Colonic mucosa (tissue), 4 donors: ENCODE results near the gene TBC1D22A. TPM values are rescaled to one million over a fixed set of nuclear protein-coding genes. Genes with fewer than 3 reads are reported as not detected.
"Not testable (repeated sequence)": the region's sequence is repeated elsewhere in the genome, so short reads cannot be mapped to it uniquely, and the experiment has no call there.

Experiments used
- DNase-seq: peaks from one replicate; pipeline ENCODE4 v3.0.0-alpha.2; 2020
- H3K27ac ChIP-seq: fragments of 200-600 bp; one replicate; pipeline ENCODE4 v1.8.0; 2021
- H3K27me3 ChIP-seq: fragments of 200-600 bp; one replicate; pipeline ENCODE4 v1.8.0; 2021
- H3K36me3 ChIP-seq: fragments of 200-600 bp; one replicate; pipeline ENCODE4 v1.8.0; 2021
- H3K4me1 ChIP-seq: fragments of 200-600 bp; one replicate; pipeline ENCODE4 v1.8.0; 2021; ENCODE audit warnings: mild to moderate bottlenecking
- H3K4me3 ChIP-seq: fragments of 200-600 bp; one replicate; pipeline ENCODE4 v1.8.0; 2021
- H3K9ac ChIP-seq, 2 donors: one replicate each; pipeline ENCODE4 v1.7.0; 2013; ENCODE audit warnings: control low read depth in 2 of 2, low read depth in 2 of 2, low read length in 2 of 2
- H3K9me3 ChIP-seq: fragments of 200-600 bp; one replicate; pipeline ENCODE4 v1.8.0; 2021
- CTCF ChIP-seq: fragments of 200-600 bp; IDR thresholded peaks from one replicate; pipeline ENCODE4 v1.8.0; 2022; ENCODE audit warnings: antibody characterized with exemption, mild to moderate bottlenecking
- intact Hi-C: fragments of 100-400 bp; cut with DNase I; formaldehyde crosslinking; loops from one replicate; pipeline ENCODE4 v1.14.1; 2022
- total RNA-seq, 2 donors: library from RNA; stranded (reverse); fragmentation: NEBNext Ultra II Directional in 1 of 2; extraction: Animal tissue kit (Norgen Biotek cat#: 25700) in 1 of 2; gene quantifications; one replicate each; pipeline ENCODE4 v1.2.1, GENCODE V29; 2021
- donor health status: healthy.
- donor health status: DM: no; HTN: no; CAD: no.
- donor health status: DM: no; HTN: no; CAD: no.

TBC1D22A gene
- total RNA-seq, 2 donors from 2014 or later: 34.2 to 36.4 TPM

GRCh38 chr22:47048123-47049077, 285.9 kb downstream of the TBC1D22A start:
- Histone ChIP-seq H3K27me3 (no peaks in the 10 kb centered on the region), H3K4me1 (peaks cover 18% of the 10 kb centered on the region), H3K27ac (no peak overlapping the region), H3K4me3 (no peak overlapping the region), H3K36me3 (no peaks in the 10 kb centered on the region), H3K9ac (no peak overlapping the region), H3K9me3 (no peaks in the 10 kb centered on the region)
- DNase-seq: no peak
- intact Hi-C loops: no loop called here
- TF ChIP-seq CTCF: no peak

- Histone ChIP-seq H3K4me1 (peaks cover 10% of the 10 kb centered on the region), H3K9me3 (no peaks in the 10 kb centered on the region), H3K36me3 (no peaks in the 10 kb centered on the region), H3K27ac (no peak overlapping the region), H3K9ac (no peak overlapping the region), H3K27me3 (no peaks in the 10 kb centered on the region), H3K4me3 (no peak overlapping the region)
- DNase-seq: no peak
- intact Hi-C loops: no loop called here
- TF ChIP-seq CTCF: no peak
Measured at GRCh38 chr22:47049078-47049624, 286.7 kb downstream of the TBC1D22A start.

GRCh38 chr22:47049736-47050400, 287.4 kb downstream of the TBC1D22A start:
- H3K36me3 ChIP-seq, H3K9ac ChIP-seq, H3K27me3 ChIP-seq, intact Hi-C loops, DNase-seq, H3K27ac ChIP-seq, H3K9me3 ChIP-seq, H3K4me1 ChIP-seq, H3K4me3 ChIP-seq: not testable (repeated sequence)

- DNase-seq: no peak
- H3K27ac ChIP-seq: no peak overlapping the region
- H3K9ac ChIP-seq: no peak overlapping the region
- no peak overlapping the region for H3K4me3 ChIP-seq
- intact Hi-C loops: no loop called here
- no peak for TF ChIP-seq CTCF
- H3K36me3 ChIP-seq: no peaks in the 10 kb centered on the region
- no peaks in the 10 kb centered on the region for H3K9me3 ChIP-seq
- H3K27me3 ChIP-seq: no peaks in the 10 kb centered on the region
- H3K4me1 ChIP-seq: peaks cover 9% of the 10 kb centered on the region
Measured at GRCh38 chr22:47050401-47051051, 288.1 kb downstream of the TBC1D22A start.

- no peak overlapping the region for H3K9ac ChIP-seq
- H3K27me3 ChIP-seq: no peaks in the 10 kb centered on the region
- H3K4me3 ChIP-seq: no peak overlapping the region
- H3K9me3 ChIP-seq: no peaks in the 10 kb centered on the region
- DNase-seq: no peak
- intact Hi-C loops: no loop called here
- no peaks in the 10 kb centered on the region for H3K36me3 ChIP-seq
- H3K4me1 ChIP-seq: peaks cover 9% of the 10 kb centered on the region
- no peak for TF ChIP-seq CTCF
- no peak overlapping the region for H3K27ac ChIP-seq
Measured at GRCh38 chr22:47051441-47052071, 289.1 kb downstream of the TBC1D22A start.
